NCI-H146 treated with DMSO at 0.1 percent for 48 hours (cell line): ENCODE measurements around the gene PTPRK.

Source experiments
- DNase-seq: peaks from one replicate; lab custom pipeline; 2025; ENCODE audit not compliant: unreplicated experiment; lab: John Stamatoyannopoulos, UW

PTPRK gene

DNA sequence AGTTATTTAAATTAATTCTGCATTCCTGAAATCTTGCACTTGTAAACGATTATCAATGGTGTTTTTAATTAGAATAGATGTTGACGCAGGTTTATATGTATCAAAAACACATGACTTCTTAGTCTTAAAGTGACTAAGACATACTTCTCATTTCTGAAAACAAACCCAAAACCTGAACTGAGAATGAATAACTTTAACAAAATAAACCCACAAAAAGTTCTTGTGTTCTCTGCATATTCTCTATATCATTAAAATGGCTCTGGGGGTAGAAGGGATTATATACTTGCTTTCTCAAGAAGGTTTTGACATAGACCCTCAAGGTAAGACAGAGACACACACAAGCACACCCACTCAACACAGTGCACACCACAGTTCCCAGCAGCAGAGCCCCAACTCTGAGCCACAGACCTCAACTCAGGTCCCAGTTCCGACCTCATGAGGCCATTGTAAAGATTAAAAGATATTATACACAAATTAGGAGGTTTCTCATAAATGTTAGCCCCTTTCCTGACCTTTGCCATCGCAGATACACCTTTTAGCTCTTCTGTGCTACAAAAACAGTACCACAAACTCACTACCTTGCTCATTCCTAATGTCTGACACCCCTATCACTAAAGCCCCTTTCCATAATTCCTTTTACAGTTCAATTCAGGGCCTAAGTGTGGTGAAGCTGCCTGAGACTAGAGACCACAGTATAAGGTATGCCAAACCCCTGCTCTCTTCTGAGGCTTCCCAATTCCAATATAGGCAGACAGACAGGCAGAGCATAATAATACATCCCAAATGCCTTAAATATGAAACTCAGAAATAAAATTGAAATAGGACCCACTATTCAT lies 267.8 kb downstream of the PTPRK start:
- DNase-seq: no peak

DNA sequence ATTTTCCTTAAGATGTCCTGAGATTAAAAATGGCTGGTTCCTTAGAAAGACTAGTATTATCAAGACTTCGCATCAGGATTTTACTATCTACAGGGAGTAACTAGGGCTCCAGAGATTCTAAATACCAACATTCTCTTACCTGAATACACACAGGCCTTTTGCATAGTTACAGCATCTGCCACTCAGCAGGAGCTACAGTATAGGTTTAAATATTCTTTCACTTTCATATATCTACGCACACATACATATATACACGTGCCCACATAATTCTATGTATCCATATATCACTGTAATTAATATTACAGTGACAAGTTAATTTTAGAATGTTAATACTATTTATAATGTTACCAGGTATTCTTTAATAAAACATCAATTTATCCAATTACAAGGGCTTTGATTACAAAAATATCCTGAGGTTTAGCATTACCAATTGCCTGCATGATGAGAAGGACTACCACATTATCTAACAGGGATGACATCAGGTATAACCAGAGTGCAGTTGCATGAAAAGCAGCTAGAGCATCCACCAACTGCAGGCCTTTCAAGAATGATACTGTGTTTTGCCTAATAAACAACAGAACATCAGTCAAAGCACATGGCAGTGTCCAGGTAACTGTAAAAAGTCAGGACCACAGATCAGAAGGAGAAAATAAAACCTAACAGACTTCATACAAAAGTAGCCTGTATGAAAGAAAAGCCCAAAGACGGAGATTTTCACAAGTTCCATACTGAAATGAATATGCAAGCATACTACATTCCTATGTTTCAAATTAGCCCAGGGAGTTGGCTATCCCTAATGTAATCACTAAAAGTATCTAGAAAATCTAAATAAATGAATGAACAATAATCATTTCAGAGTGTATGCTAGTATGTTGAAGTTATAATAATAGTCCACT lies 268.7 kb downstream of the PTPRK start:
- no peak for DNase-seq

DNA sequence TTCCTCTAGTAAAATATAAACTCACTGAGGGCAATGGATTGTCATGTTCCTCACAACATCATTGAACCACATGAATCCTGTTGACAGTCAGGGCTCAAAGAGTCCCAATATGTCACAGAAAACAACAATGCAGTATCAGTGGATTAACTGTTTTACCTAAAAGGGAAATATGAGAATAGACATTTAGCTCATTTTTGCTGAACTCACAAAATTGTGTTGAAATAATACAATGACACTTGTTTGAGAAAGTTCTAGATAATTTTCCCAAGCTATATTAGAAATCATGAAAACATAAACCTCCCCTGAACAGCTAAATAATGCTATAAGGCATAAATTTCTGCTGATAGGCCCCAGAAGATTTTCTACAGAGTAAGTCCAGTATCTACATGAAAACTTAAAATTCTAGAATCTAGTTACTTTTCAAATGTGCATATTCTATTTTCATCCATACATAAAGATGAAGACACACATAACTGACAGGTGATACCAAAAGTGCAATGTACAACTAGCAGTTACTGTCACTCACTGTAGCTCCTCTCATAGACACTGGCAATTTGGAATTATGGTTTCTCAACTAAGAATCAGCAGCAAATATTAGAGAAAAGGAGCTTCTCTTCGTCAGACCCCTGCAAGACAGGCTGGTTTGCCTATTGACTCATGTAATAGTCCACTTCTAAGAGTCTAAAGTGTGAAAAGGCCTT lies 269.9 kb downstream of the PTPRK start:
- DNase-seq: no peak

DNA sequence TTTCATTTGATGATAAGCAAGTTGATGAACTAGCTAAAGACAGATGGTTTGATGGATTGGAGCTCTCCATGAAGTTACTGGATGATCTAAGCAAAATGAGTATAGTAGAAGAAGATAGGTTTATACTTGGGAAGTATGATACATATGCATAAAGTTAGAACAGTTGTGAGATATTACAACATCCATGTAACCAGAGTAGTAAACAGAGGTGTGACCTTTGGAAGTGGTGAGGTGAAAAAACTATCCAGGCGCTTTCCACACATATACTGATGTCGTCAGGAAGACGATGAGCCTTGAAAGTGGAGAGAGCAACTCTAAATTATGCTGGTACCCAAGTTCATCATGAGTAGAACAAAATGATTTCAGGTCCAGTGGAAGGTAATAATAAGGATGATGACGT lies 271.0 kb downstream of the PTPRK start:
- DNase-seq: no peak

DNA sequence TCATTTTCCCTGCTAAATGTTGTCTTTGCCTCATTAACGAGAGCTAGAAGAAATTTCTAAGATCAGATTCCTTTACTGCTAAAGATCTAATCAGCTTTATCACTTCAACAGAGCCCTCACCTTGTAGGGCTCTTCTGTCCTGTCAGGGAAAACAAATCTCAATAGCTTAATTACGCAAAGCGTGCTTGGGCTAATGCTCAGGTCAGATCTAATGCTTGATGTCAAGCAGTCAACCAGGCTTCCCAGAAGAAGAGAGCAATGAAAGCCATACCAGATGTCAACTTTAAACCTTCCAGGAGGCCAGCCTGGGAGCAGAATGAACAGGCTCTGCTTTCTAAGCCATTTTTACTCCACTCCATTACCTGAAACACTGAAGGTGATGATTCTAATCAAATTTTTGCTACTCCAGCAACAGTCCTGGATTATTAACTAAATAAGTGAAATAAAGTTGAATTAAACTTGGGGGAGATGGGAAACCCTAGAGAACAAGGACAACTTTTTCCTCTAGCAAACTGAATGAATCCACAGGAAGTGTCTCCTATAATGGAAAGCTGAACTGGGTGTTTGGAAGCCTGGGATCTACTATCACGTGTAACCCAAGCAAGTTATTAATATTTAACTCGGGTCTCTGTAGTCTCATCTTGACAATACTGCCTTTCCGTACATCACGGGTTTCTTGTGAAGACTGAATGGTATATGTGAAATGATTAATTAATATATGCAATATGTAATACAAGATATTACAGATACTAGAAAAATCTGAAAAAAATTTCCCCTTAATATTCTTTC lies 273.7 kb downstream of the PTPRK start:
- no peak for DNase-seq

DNA sequence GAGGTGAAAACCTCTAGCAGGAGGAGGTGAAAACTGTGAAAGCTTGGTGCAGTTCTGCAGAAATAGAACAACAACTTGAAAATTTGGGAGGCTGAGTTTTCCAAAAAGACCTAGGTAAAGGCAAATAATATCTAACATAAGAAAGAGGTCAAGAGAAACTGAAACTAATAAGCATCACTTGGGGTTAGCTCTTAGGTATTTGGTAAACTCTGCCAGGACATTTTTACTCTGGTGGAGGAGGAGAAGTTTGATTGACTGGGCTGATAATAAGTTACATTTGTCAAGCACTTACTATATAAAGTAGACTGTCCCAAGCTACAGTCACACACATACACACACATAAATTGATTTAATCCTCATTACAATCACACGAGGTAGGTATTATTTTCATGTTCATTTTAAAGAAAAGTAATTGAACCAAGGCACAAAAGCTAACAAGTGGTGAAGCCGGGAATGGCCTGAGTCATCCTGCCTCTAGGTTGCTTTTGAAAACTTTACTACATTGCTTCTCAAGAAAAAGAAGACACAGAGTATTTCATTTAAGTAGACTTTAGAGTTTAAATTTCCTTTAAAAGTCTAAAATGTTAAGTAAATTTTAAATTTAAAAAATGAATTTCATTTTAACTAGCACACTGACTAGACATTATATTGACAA lies 275.5 kb downstream of the PTPRK start:
- DNase-seq: no peak

DNA sequence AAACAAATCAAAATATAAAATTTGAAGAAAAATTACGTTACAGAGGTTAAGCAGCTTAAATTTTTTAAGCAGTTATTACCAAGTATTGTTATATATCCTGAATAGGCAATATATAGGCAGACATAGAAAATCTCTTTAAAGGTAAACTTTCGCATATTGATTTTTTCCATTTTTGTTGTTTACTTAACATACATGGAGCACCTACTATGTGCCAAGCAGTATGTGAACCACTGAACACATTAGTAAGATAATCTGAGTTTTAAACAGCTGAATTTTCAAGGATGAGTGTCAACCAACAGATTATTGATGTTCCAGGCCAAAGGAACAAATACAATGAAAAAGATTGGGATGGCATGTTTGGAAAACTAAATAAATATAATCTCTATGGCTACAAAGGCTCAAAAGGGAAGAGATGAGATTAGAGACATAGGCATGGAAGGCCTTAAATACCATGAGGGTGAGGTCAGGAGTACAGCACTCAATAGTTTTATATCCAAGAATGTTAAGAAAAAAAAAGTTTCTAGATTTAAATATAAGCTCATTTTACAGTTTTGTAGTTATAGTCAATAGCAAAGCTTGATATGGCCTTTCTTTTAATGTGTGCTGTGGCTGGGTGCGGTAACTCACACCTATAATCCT lies 277.5 kb downstream of the PTPRK start:
- no peak for DNase-seq

DNA sequence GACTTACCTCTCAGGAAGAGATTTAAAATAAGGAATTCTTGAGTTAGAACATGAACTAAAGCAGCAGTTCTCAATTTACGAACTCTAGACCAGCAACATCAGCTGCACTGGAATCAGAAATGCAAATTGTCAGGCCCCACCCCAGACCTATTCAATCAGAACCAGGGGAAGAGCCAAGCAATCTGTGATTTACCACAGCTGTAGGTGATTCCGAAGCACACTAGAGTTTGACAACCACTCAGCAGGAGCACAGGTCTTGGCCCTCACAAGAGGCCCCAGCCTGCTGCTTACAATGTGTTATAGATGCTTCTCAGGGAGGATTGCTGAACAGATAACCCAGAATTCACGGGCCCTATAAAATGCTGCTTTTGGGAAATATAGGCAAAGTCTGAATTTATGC lies 279.2 kb downstream of the PTPRK start:
- no peak for DNase-seq

DNA sequence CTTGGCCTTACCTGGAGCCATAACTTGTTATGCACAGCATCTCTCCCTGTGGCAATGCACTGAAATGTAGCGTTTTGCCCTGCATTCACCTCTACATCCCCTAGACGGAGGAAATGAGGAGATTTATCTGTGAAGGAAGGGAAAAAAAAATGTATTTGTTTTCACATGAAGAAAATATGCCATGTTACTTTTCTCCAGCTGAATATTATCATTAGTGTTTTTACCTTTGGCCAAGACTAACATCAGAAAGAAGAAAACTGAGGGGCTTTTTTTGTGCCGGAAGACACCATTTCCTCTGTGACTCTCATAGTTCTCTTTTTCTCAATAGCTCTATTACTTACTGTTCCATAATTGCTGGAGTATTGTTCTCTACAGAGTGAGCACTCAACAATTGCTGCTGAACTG lies 280.4 kb downstream of the PTPRK start:
- DNase-seq: no peak

DNA sequence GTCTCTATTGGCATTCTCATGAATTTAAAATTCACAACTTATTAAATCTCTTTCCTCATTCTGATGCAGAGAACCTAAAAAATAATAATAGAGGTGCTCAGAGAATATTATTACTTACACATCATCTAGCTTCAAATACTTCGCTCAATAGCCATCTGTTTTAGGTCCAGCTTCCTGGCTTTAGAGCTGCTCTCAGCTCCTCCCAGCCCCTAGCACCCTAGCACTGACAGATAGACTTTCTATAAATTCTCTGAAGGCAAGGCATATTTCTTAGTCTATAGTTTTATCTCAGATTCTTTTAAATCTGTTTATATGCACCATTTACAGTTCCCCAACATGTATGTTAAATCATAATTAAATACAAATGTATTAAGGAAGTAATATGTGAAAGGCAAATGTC lies 281.3 kb downstream of the PTPRK start:
- no peak for DNase-seq

DNA sequence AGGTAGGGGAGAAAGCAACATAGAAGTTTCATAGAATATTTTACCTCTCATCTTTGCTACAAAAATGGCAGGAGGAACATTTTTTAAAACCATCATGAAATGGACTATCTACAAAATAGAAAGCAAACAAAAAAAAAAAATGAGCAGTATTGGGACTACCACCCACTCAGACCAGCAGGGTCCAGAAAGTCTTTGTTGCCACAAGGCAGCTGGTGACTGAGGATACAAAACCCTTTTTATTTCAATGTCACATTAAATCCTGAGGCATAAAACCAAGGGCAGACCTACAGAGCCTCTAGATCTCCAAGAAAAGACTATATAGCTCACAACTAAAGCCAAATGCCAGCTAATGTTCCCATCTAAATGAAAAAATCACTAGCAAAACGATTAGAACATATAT lies 282.2 kb downstream of the PTPRK start:
- DNase-seq: peak; percentile 74

DNA sequence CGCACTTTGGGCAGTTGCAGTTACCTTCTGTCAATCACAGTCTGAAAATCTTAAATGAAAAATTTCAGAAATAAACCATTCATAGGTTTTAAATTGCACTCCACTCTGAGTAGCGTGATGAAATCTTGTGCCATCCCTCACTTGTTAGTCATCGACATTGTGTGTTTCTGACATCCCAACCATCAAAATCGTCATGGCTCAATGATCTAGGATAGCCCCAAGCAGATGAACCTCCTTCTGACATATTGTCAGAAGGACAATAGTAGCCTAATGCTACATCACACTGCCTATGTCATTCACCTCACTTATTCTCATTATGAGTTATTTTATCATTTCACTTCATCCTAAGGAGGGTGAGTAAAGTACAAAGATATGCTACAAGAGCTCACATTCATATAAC lies 284.8 kb downstream of the PTPRK start:
- no peak for DNase-seq

DNA sequence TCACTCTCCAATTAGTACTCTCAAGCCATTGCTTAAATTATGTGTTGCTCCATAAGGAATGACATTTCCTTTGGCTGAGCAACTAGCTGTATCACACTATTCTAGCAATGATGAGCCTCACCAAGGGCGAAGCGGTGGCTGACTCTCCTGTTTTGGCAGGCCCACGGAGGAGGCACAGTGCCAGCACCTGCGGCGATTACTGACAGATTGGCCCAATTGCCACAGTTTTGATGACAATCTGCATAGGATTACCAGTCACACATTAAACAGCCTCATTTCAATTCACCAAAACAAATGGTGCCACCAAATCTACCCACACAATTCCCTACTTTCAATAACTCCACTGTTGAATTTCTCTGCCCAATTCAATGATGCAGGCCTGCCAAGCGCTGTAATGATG lies 286.9 kb downstream of the PTPRK start:
- DNase-seq: no peak

DNA sequence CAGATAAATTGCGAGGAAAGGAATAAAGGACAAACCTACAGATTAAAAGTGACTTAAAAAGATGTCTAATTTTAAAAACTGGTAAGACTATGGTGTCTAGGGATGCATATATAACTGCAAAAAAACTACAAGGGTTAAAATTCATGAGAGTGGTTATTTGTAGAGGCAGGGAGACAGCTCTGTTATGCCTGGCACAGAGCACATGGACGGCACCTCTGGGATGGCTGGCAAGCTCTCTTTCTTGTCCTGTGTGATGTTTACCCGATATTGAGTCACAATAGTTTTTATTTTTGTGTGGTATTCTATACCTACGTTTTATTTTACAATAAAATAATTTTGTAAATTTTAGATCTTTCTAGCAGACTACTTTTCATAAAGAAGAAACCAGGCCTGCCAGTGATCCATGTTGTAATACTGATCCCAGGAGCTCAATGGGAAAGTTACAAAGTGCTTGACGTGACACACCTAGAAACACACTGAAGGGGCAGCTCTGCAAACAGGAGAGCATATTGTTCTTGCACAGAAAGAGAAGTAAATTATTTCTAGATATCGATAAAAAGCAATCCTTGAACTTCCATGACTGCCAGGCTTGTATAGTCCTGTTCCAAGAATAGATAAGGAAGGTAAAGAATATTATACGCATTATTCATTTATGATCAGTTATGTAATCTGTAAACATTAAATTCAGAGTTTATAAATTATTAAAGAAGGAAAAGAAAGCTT lies 290.0 kb downstream of the PTPRK start:
- DNase-seq: peak; percentile 13

DNA sequence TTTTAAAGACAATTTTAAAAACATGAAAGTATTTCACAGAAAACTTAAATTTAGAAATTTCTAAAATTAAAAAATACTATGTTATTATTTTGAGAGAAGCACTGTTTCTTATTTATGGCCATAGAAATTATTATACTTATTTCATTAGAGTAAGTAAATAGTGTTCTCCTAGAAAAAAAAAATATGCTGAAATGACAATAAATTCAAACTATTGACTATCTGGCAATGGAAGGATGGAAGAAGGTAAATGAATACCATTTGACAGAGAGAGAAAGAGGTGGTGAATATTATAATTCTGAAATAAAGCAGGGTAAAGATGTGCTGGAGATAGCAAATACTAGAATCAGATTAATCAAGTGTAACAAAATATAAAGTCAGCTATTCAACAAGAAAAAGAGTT lies 294.8 kb downstream of the PTPRK start:
- no peak for DNase-seq

DNA sequence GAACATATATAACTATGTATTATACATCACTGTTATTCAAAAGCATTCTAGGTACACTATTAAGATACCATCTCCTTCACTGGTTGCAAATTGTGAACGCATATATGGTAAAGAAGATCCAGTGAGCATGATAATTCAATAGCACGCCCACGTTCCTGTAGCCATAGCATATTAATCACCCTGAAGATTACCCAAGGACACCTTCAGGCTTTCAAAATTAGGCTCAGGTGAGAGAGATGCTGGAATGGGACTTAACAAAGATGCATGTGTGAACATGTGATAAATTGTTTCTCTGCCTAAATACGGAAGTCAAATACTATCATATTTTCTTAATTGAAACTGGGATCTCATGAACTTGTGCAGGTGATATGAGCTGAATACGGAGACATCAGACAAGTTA lies 303.5 kb downstream of the PTPRK start:
- no peak for DNase-seq

DNA sequence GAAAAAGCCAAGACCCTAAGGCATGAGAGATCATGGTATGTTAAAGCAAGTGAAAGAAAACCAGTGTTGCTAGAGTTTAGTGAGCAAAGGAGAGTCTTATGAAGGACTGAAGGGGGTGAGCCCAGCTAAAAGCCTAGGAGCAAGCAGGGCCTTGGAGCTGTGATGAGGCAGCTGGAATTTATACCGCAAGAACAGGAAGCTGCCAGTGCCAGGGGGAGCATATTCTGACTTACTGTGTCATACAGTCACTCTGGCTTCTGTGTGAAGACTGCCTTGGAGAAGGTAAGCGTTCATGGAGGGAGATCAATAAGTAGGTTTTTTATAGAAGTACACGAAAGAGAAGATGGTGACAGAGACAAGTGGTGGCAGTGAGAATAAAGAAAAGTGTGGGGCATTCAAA lies 310.6 kb downstream of the PTPRK start:
- DNase-seq: no peak

DNA sequence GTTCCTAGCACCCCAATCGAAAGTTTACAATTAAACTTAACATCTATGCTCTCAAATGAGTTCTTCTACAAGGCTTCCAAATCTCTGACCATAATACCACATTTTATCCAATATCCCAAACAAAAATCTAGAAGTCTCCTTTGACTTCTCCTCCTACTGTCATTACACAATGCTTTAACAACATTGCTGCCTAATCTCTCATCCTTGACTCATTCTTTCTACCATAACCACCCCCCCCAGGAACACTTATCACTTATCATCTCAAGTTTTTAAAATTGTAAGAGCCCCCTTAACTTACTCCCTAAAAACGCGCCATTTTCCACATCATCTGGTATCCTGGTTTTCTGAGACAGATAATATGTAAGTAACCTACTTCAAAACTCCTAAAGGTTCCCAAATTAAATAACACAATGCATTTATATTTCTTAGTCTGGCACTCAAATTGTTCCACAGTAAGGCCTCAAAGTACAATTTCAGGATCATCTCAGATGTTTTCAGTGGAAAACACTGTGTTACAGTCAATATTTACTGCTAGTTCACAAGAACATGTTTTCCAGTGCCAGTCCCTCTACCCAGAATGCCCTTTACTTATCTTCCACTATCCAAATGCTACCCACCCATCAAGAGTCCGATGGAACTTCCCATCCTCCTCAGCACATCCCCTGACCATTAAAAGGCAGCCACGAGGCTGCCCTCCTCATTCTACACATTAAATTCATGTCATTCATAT lies 311.4 kb downstream of the PTPRK start:
- no peak for DNase-seq

DNA sequence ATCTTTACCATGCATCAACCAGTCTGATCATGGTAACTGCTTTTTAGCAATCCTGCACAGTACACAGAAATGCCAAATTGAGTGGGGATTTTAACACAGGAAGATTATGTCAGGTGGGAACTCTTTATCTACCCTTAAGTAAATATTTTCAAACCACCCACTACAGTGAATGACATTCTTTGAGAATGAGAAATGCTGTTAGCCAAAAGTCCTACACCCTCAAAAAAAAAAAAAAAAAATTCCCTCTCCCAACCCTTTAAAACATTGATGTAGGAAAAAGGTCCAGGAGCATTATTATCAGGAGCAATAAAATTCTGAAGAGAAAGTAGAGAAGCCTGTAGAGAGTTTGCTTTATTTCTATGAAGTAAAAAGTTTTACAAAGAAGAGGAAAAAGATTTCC lies 312.3 kb downstream of the PTPRK start:
- DNase-seq: no peak
